ENCODE results near the gene WDFY1.
"Not testable (repeated sequence)": the region's sequence is repeated elsewhere in the genome, so short reads cannot be mapped to it uniquely, and the experiment has no call there.

WDFY1 gene

DNA sequence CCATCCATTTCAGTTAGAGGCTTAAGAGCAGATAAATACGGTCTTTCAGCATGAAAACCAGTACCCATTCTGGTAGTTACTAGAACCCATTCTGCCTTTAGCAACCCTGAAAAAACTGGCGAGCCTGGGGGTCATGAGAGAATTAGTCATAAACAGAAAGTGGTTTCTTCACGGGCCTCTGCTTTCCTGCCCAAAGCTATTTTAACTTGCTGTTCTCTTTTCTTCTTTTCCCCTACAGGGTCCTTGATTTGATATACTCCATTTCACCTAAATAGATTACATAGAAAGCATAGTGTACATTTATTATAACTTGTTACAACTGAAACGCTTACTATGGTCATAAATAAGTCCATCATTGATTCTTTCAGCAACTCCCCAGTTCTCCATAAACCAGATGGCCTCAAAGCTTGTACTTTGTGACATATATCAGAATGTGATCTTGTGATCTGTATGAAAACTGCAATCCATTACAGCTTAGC is 48.3 kb downstream of the WDFY1 start:
- DNase-seq (ENCODE audit: low read depth, low spot score), result no peak

DNA sequence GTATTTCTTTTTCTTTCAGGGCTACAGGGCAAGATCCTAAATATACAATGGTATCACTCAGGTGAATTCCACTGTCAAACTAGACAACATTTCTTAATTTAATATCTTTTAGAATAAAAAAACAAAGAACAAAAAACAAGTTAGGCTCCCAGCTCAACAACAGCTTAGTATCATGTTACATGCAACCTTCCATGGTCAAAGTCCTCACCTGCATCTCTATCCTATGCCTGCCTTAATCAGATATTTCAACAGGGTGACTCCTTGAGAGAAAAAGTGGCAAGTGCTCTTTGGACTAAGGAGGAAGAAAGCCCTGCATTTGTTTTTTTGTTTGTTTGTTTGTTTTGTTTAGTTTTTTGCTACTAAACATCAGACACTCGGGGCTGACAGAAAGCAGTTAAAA is 50.2 kb downstream of the WDFY1 start:
- no peak for DNase-seq (ENCODE audit: low read depth, low spot score)

DNA sequence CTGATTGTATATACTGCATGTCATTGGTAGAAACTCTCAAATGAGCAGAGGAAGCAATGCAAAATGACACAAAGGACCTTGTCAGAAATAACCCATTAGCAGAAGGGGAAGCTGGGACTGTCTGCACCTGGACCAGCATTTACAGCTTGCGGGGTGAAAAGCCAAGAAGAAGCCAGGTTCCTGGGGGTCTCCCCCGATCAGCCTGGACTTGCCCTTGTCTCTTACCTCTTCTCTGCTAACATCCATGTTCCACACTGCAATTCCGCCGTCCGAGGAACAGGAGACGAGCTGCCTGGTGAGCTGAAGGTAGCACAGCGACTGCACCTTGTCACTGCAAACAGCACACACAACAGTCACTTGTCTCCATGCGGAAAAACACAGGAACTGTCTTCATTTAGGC is 51.1 kb downstream of the WDFY1 start:
- DNase-seq (ENCODE audit: low read depth, low spot score), result no peak

DNA sequence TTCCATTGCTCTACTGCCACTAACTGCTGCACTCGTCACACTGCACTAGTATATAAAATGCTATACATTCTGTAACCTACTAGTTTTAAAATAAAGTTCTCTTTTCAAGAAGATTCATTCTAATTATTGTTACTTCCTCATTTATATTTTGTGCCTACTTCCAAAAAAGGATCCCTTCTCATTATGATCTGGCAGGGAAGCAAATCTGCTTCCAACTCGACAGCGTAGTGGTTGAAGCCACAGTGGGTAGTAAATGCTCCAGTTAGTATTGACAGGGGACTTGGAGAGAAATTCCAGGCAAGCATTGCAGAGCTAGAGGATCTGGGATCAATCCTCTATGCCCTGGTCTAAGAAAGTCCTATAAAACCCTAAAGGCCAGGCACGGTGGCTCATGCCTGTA is 54.4 kb downstream of the WDFY1 start:
- DNase-seq (ENCODE audit: low read depth, low spot score), result no peak

DNA sequence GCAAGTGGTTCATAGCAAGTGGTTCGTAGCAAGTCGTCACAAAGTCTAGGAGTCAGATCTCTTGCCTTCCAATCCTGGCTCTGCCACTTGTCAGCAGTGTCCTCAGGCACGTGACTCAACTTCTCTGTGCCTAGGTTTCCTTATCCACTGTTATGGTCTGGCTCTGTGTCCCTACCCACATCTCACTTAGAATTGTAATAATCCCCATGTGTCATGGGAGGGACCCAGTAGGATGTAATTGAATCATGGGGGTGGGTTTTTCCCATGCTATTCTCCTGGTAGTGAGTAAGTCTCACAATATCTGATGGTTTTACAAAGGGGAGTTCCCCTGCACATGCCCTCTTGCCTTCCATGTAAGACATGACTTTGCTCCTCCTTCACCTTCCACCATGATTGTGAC is 55.9 kb downstream of the WDFY1 start:
- no peak for DNase-seq (ENCODE audit: low read depth, low spot score)

DNA sequence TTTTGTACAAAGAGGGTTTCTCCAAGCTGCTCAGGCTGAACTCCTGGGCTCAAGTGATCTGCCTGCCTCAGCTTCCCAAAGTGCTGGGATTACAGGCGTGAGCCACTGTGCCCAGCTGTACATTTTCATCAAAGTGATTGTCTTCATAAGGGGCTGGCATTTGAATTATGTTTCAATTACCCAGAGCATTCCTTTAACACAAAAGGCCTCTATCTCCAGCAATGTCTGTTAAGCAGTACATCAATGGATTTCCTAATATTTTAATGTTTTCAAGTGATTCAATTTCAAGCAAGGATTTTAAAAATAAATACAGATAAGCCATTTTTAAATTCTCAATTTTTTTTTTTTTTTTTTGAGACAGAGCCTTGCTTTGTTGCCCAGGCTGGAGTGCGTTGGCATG is 56.9 kb downstream of the WDFY1 start:
- DNase-seq (ENCODE audit: low read depth, low spot score), result no peak

DNA sequence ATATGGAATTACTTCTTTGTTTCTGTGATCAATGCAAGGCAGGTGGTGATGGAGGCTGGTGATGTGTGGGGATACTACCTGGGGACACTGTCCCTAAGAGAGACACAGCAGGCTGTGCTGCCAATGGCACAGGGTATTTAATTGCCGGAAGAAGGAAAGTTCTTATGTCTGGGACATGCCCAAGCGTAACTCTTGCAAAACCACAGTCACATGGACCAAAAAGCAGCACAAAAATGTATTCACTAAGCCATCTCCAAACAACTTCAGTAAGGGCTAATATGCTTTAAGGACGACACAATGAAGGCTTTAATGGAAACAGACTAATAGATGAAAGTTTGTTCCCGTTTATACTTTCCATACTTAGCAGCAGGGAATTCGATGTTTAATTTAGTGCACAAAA is 58.0 kb downstream of the WDFY1 start:
- no peak for DNase-seq (ENCODE audit: low read depth, low spot score)

DNA sequence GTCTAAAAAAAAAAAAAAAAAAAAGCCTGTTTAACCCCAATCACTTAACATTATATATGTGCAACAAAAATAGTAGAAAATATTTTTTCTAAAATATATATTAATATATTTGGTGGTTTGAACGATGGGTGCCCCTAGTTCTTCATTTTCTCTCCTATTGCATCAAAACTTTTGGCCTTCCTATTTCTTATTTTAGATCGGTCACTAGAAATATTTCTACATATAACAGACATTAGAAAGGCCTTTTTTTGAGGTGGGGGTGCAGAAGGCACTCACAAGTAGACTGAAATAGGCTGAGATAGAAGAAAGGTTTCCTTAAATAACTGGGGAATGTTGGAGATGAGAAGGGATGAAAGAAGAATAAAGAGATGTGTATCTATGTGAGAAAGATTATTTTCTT is 58.4 kb downstream of the WDFY1 start:
- DNase-seq (ENCODE audit: low read depth, low spot score), result no peak

DNA sequence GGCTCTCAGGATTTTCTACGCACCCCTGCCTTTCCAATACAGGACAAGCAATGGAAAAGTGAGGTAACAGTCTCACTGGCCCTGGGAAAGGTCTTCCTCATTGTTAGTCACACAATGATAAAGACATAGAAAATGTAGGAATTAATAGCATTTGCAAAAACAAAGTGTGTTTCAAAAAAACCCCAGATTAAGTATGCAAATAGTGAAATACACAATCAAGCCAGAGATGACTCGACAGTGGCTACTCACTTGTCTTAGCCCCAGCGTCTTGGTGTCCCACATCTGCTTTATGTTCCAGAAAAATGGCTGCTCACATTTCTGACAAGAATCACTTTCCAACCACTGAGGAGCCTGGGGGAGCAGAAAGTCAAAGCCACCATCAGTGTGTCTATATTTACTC is 60.7 kb downstream of the WDFY1 start:
- no peak for DNase-seq (ENCODE audit: low read depth, low spot score)

DNA sequence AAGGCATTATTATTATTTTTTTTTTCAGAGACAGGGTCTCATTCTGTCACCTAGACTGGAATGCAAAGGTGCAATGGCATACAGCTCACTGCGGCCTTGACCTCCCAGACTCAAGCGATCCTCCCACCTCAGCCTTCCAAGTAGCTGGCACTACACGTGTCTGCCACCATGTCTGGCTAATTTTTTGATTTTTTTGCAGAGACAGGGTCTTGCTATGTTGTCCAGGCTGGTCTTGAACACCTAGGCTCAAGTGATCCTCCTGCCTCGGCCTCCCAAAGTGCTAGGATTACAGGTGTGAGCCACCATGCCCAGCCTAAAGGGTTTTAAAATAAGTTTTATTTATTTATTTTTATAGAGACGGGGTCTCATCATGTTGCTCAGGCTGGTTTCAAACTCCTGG is 62.4 kb downstream of the WDFY1 start:
- DNase-seq (ENCODE audit: low read depth, low spot score), result no peak

DNA sequence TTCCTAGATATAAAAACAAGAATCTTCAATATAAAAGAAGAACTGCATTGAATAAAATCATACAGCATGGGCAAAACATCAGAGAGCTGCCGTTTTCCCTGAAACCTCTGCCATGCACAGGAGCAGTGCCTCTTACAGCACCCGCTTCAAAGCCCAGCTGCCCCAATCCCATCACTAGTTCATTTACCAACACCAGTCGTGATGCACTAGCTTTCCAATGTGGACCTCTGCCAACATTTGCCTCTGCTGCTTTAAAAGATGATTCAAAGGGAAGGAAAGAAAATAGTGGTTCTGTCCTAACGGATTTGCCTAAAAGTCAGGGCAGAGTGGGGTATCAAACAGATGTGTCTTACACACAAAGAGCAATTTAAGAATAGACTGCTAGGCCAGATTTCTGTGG is 64.3 kb downstream of the WDFY1 start:
- DNase-seq (ENCODE audit: low read depth, low spot score), result no peak

DNA sequence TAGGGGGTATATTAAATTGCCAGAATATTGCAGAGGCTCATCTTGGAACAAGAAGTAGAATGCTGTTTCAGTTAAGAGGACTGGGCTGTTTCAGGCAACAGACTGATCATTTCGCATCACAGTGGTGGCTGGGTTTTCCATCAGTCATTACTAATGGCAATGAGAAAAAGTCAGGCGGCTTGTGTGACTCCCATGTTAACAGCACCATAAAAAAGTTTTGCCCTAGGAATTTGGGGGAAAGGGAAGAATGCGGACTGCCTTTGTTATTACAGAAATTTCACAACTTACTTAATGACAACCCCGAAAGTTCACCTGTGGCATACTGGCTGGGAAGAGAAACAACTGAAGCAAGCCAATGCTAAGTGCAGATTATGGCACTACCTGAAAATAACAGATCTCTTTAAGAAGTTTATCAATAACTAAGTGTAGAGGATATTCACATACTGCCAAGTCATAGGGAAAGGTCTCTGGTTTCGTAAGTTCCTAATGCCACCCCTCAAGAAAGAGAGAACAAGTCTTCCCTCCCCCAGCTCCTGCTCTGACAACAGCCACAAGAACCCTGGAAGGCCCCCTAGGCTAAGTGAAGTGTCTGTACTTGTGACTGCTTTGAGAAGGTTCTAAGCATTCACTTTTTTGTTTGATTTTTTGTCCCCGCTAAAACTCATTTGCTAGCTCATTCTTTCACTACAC is 67.3 kb downstream of the WDFY1 start:
- no peak for DNase-seq (ENCODE audit: low read depth, low spot score)

DNA sequence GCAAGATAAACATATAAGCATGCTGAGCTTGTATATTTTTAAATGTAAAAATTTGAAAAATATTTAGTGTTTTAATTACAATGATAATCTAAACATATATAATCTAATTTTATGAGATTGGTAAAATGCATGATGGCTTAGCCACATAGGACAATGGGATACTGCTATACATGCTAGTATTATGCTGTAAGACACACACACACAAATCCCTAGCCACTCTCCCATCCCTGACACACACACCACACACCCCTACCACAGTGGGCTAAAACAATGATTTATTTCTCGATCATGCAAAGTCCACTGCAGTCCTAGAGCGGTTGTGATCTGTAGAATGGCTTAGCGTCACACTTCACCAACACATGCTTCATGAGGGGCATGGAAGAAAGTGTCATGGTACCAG is 71.5 kb downstream of the WDFY1 start:
- DNase-seq (ENCODE audit: low read depth, low spot score), result no peak

DNA sequence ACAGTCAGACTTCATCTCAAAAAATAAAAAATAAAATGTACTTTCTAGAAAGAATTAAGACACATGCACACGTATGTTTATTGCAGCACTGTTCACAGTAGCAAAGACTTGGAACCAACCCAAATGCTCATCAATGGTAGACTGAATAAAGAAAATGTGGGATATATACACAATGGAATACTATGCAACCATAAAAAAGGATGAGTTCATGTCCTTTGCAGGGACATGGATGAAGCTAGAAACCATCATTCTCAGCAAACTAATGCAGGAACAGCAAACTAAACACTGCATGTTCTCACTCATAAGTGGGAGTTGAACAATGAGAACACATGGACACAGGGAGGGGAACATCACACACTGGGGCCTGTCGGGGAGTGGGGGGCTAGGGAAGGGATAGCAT is 72.4 kb downstream of the WDFY1 start:
- not testable (repeated sequence) for DNase-seq (ENCODE audit: low read depth, low spot score)

DNA sequence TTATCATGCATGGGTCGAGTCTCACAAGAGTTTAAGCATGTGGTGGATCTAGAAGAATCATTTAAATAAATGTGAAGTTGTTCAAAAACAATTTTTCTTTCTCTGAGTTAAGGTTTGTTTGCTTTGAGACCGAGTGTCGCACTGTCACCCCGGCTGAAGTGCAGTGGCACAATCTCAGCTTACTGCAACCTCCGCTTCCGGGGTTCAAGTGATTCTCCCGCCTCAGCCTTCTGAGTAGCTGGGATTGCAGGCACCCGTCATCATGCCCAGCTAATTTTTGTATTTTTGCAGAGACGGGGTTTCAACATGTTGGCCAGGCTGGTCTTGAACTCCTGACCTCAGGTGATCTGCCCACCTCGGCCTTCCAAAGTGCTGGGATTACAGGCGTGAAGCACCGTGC is 73.5 kb downstream of the WDFY1 start:
- not testable (repeated sequence) for DNase-seq (ENCODE audit: low read depth, low spot score)

DNA sequence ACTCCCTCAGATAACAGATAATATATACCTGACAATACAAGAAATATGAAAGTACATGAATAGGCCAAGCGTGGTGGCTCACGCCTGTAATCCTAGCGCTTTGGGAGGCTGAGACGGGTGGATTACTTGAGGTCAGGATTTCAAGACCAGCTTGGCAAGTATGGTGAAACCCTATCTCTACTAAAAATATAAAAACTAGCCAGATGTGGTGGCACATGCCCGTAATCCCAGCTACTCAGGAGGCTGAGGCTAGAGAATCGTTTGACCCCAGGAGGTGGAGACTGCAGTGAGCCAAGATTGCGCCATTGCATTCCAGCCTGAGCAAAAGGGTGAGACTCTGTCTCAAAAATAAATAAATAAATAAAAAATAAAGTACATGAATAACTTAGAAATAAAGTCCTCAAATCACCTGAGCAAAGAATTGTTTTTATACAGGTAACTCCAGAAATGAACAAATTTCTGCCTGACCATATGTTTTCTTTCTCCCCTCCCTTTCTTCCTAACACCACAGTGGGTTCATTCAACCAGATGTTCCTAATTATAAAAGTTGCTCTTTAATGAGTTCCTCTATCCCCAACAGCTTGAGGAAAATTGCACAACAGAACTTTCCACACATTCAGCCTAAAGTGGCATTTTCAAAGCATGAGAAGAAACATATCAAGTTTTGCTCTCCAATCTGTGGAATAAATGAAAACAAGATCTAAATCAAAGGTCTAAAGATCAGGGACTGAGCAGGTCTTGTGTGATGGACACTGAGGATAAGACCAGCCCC is 74.1 kb downstream of the WDFY1 start:
- DNase-seq (ENCODE audit: low read depth, low spot score), result no peak

DNA sequence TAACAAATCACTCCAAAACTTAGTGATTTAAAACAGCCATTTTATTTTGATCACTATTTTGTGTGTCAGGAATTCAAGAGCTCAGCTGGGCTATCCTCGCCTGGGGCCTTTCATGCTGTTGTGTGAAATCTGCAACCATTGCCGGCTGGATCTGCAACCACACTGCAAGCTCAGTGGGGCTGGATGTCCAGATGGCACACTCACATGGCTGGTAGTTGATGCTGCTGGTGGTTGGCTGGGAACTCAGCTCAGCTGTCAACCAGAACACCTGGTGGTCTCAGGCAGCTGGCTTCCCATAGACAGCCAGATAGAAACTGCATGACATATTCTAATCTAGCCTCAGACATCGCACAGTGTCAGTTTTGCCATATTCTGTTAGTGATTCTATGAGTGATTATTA is 77.1 kb downstream of the WDFY1 start:
- DNase-seq (ENCODE audit: low read depth, low spot score), result no peak

DNA sequence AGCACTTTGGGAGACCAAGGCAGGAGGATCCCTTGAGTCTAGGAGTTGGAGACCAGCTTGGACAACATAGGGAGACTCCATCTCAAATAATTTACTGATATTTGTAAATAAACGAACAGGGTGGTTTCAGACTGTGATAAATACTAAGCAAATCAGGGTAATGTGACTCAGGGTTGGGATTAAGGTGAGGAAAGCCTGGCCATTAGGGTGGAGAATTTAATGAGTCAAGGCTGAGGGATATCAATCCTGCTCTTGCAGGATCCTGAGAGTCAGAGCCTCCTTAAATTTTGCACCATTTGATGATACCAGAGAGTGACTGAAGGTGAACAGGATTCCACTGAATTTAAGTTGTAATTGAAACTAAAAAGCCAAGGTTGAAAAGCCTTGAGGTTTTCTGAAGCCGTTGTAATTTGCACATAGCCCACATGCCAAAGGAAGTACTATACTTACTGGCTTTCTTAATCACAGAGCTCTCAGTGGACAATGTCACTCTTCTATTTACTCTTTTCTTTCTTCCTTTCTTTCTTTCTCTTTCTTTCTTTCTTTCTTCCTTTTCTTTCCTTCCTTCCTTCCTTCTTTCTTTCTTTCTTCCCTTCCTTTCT is 79.1 kb downstream of the WDFY1 start:
- no peak for DNase-seq (ENCODE audit: low read depth, low spot score)

DNA sequence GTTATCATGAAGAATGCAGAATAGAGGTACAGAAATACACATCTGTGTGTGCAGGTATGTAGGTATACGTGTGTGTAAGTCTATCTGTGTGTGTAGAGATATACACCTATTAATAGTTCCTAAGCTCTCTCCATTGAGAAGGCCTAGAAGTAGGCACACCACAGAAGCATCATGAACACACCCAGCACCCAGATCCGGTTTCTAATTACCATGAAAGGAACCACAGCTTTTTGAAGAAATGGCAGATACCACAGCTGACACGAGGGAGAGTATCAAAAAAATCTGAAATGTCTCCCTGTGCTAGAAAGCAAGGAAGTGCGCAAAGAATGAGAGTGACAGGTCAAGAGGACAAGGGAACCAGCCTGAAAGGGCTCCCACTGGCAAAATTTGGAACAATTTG is 80.0 kb downstream of the WDFY1 start:
- DNase-seq (ENCODE audit: low read depth, low spot score), result no peak

DNA sequence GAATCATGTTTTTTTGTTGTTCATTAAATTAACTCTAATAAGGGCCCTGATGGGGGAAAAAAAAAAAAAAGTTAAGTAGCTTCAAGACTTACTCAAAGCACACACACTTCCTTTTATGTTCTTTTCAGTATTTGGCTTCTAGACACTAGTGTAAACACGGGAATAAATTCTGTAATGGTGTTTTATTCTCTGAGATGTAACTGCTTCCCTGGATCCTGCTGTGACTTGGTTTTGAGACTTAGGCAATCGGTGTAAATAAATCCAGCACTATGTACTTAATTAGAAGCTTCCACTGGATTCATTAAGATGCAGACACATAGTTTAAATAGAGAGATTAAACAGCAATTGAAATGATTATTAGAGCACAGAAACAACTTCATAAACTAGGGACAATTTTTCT is 81.6 kb downstream of the WDFY1 start:
- DNase-seq (ENCODE audit: low read depth, low spot score), result no peak

DNA sequence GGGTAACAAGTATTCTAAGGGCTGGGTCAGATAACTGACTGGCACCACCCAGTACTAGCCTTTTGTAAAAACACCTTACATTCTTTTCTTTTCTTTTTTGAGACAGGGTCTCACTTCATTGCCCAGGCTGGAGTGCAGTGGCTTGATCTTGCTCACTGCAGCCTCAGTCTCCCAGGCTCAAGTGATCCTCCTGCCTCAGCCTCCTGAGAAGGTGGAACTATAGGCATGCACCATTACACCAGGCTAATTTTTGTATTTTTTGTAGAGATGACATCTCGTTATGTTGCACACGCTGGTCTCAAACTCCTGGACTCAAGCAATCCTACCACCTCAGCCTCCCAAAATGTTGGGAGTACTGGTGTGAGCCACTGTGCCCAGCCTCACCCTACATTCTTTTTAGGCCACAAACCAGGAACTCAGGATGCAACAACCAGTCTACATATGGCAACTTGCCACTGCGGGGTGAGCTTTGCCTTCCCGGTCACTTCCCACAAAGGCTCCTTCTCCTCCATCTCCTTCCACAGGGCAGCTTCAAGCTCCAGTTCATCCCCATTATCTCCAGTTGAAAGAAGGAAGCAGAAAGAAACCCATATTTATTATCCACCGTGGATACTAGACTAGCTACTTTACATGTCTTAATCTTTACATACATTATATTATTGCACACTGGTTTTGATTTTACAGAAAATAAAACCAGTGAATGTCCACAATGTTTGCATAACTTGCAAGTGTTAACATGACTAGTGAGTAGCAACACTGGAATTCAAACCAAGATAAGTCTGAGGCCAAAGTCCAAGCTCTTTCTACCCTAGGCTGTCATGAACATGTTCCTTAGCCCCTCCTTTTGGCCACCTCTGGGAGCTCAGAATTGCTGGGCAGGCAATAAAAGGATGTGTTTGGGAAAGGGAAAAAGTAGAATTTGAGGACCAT is 84.1 kb downstream of the WDFY1 start:
- no peak for DNase-seq (ENCODE audit: low read depth, low spot score)

DNA sequence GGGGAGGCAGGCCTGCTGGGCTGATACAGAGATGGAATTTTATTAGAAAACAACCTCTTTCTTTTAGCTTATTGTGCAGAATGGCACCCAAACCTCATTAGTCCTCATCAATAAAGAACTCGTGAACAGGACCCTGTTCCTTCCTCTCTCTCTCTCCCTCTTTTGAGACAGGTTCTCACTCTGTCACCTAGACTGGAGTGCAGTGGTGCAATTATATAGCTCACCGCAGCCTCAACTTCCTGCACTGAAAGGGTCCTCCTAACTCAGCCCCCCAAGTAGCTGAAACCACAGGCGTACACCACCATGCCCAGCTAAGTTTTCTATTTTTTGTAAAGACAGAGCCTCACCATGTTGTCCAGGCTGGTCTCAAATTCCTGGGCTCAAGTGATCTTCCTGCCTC is 86.1 kb downstream of the WDFY1 start:
- DNase-seq (ENCODE audit: low read depth, low spot score), result no peak
